D341Med (cell line): Measurements from ENCODE around the gene CORO1C.
"Not testable (repeated sequence)": the region's sequence is repeated elsewhere in the genome, so short reads cannot be mapped to it uniquely, and the experiment has no call there.

Experiments
- DNase-seq: peaks from one replicate; pipeline ENCODE4 v3.0.0; 2012; ENCODE audit warnings: low spot score

The CORO1C gene

GRCh38 chr12:108753976-108754375 lies 22.7 kb upstream of the CORO1C start:
- DNase-seq: no peak

GRCh38 chr12:108752387-108752786 lies 21.1 kb upstream of the CORO1C start:
- peak; percentile 76 for DNase-seq

- DNase-seq: no peak
These were observed 20.5 kb upstream of the CORO1C start for GRCh38 chr12:108751821-108752220.

DNA sequence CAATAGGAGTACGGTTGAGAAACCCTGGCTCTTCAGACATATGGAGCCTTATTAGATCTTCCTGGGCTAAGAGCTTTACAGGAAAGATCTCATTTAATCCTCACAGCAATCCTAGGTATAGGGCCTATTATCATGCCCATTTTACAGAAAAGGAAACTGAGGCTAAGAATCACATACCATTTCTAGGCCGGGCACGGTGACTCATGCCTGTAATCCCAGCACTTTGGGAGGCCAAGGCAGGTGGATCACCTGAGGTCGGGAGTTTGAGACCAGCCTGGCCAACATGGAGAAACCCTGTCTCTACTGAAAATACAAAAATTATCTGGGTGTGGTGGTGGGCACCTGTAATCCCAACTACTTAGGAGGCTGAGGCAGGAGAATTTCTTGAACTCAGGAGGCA lies 19.7 kb upstream of the CORO1C start:
- not testable (repeated sequence) for DNase-seq

DNA sequence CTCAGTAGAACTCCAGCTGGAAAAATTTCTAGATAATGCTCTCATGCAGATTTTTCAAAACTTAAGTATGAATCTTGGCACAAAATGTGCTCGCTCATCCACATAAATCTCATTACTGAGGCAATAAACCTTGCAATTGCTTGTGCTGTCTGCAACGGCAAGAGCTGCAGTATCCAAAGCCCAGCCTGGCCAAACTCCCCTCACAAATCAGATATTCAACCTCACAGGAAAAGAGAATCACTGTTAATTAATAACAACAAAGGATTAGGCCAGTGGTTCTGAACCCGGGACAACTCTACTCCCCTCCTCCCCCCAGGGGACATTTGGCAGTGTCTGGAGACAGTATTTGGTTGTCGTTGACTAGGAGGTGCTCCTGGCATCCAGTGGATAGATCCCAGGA lies 19.2 kb upstream of the CORO1C start:
- DNase-seq: peak; percentile 61

GRCh38 chr12:108747563-108747962 lies 16.2 kb upstream of the CORO1C start:
- no peak for DNase-seq

GRCh38 chr12:108745641-108746040 lies 14.3 kb upstream of the CORO1C start:
- no peak for DNase-seq

DNA sequence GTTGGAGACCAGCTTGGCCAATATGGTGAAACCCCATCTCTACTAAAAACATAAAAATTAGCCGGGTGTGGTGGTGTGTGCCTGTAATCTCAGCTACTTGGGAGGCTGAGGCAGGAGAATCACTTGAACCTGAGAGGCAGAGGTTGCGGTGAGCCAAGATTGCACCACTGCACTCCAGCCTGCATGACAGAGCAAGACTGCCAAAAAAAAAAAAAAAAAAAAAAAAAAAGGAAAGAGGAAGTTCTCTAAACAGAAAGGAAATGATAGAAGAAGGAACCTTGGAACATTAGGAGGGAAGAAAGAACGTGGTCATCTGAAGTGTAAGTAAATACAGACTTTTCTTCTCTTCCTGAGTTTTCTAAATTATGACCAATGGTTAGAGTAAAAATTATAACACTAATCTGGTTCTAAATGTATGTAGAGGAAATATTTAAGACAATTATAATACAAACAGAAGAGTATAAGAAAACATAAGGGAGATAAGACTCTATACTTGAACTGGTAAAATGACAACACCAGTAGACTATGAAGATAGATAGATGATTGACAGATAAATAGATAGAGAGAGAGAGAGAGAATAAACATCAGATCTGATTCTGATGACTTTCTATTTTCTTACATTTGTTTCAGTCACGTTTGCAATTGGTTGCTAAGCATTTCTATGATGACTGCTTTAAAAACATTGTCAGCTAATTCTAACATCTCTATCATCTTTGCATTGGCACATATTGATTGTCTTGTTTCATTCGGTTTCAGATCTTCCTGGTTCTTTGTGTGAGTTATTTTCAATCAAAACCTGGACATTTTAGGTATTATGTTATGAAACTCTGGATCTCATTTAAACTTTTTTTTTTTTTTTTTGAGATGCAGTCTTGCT lies 12.9 kb upstream of the CORO1C start:
- DNase-seq: no peak

- no peak for DNase-seq
These were observed 6.9 kb upstream of the CORO1C start for GRCh38 chr12:108738170-108738569.

DNA sequence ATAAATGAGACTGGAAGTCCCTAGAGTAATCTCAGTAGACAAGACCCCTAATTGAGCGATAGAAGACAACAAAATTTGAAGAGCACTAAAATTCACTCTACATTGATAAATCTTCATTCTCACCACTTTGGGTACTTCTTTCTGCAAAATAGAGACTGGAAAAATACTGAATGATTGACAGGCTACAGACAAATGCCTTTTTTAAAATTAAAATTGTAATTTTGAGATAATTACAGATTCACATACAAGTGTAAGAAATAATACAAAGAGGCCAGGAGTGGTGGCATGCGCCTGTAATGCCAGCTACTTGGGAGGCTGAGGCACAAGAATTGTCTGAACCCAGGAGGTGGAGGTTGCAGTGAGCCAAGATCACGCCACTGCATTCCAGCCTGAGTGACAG lies 4.5 kb upstream of the CORO1C start:
- DNase-seq: no peak

- DNase-seq: no peak
These were observed 3.0 kb upstream of the CORO1C start for GRCh38 chr12:108734200-108734906.

DNA sequence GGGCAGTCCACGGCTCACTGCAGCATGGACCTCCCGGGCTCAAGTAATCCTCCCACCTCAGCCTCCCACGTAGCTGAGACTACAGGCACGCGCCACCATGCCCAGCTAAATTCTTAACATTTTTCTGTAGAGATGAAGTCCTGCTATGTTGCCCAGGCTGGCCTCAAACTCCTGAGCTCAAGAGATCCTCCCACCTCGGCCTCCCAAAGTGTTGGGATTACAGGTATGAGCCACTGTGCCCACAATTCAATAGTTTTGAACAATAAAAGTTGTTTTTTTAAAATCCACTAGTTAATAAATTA lies 1.9 kb upstream of the CORO1C start:
- DNase-seq: not testable (repeated sequence)

- DNase-seq: no peak
These were observed 1.3 kb upstream of the CORO1C start for GRCh38 chr12:108732489-108733229.

DNA sequence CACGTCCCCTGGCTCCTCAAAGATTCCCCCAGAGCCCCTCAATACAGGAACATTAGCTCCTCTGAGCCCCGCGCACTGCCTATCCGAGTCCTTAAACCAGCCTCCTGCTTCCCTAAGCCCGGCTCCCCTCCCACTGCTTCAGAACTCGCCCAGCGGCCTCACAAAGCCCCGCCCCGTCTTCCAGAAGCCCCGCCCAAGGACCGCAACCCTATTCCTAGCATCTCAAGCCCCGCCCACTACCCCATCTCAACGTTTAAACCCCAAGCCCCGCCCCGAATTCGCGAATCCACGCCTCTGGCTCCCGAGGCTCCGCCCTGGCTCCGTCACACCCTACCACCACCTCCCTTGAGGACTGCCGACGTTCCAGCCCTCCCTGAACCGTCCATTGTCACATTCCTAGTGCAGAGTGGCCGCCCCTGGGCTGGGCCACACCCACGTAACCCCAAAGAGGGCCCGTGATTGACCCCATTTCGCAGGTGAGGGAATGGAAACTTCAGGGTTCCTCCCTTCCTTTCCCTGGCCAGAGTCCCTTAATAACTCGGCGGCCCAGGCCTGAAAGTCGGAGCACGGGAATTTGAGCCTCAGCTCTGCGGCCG lies 646 bp upstream of the CORO1C start:
- peak; percentile 96 for DNase-seq

GRCh38 chr12:108730365-108731104 lies 783 bp downstream of the CORO1C start:
- DNase-seq: peak; percentile 75

GRCh38 chr12:108729612-108730364 lies 1.5 kb downstream of the CORO1C start:
- DNase-seq: no peak

DNA sequence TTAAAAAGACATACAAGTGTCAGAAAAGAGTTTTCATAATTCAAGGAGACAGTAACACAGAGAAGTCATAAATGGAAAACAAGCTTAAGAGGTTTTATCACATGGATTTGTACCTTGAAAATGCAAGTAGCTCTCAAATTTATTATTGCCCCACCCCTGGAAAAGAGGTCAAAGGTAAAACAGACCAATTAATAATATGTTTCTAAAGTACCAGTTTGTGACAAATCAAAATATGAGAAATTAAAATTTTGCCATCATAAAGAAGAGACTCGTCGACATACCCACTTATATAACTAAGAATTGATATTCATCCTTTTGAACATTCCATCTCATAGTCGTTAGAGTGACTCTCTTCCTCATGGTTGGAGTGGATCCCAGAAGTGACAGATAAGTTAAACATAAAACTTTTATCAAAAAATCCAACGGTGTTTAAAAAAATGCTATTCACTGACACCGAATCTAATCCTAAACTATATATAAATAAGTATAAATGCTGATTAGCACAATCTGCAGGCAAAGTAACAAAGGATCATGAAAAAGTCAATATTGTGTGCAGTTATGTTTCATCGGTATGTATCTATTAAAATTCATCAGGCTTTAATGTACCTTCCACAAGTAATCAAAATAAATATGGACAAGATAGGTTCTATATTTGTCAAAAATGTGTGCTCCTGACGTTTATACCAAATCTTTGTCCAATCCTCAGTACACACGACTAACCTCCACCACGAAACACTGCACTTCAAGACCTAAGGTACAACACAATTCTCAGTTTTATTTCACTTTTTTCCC lies 2.3 kb downstream of the CORO1C start:
- no peak for DNase-seq

- no peak for DNase-seq
These were observed 3.2 kb downstream of the CORO1C start for GRCh38 chr12:108727868-108728735.

- no peak for DNase-seq
These were observed 4.2 kb downstream of the CORO1C start for GRCh38 chr12:108727161-108727560.

DNA sequence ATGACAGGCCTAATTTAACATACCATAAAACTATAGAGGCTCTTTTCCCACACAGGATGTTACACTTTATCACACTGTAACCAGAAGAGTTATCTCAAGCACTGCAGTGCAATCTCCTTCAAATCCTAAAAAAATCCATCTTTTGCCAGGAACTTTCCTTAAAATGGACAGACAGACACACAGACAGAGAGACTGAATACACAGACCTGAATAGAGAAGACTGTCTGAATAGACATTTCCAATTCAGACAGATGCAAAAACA lies 6.5 kb downstream of the CORO1C start:
- no peak for DNase-seq
